Lower lobe of right lung (tissue), 2 donors: ENCODE results near the gene MYBPH. TPM values are rescaled to one million over a fixed set of nuclear protein-coding genes. Genes with fewer than 3 reads are reported as not detected.

ENCODE experiments used
- ATAC-seq, 2 donors: fragments of 200-7000 bp; cut with Tn5 transposase; one replicate each; pipeline ENCODE4 v1.9.1; 2020 to 2022; ENCODE audit warnings: mild to moderate bottlenecking in 2 of 2, moderate library complexity in 2 of 2
- DNase-seq: peaks from one replicate; pipeline ENCODE4 v3.0.0-alpha.2; 2020
- H3K27ac ChIP-seq: fragments of 200-600 bp; one replicate; pipeline ENCODE4 v1.8.0; 2022
- H3K27me3 ChIP-seq: fragments of 200-600 bp; one replicate; pipeline ENCODE4 v1.8.0; 2022; ENCODE audit warnings: low read depth
- H3K36me3 ChIP-seq: fragments of 200-600 bp; one replicate; pipeline ENCODE4 v1.8.0; 2022; ENCODE audit warnings: mild to moderate bottlenecking
- H3K4me1 ChIP-seq: fragments of 200-600 bp; one replicate; pipeline ENCODE4 v1.8.0; 2022
- H3K4me3 ChIP-seq: fragments of 200-600 bp; one replicate; pipeline ENCODE4 v1.8.0; 2022; ENCODE audit warnings: mild to moderate bottlenecking
- H3K9me3 ChIP-seq: fragments of 200-600 bp; one replicate; pipeline ENCODE4 v1.8.0; 2022
- CTCF ChIP-seq: fragments of 200-600 bp; IDR thresholded peaks from one replicate; pipeline ENCODE4 v1.8.0; 2022; ENCODE audit warnings: antibody characterized with exemption, mild to moderate bottlenecking
- intact Hi-C: fragments of 100-400 bp; cut with DNase I; formaldehyde crosslinking; loops from one replicate; pipeline ENCODE4 v1.11.0; 2022
- total RNA-seq: library from RNA; stranded (reverse); fragmentation: NEBNext Ultra II Directional; extraction: Animal tissue kit (Norgen Biotek cat#: 25700); gene quantifications from one replicate; pipeline ENCODE4 v1.2.1, GENCODE V29; 2021
- donor health status: DM: no; HTN: yes; CAD: no; lungs with severe emphysema.

MYBPH gene
- total RNA-seq, 1 donor from 2014 or later = not detected

- DNase-seq (no peak), ATAC-seq (no peak)
- TF ChIP-seq CTCF = no peak
- no peak overlapping the region for H3K27ac ChIP-seq
- no peak overlapping the region for H3K4me3 ChIP-seq
- H3K27me3 ChIP-seq = no peaks in the 10 kb centered on the region
- no peaks in the 10 kb centered on the region for H3K9me3 ChIP-seq
- peaks cover 14% of the 10 kb centered on the region for H3K4me1 ChIP-seq
- intact Hi-C loops = no loop called here
- no peaks in the 10 kb centered on the region for H3K36me3 ChIP-seq
Observed at GRCh38 chr1:203190949-203191348, 15.3 kb upstream of the MYBPH start.

GRCh38 chr1:203189951-203190352 is 14.3 kb upstream of the MYBPH start:
- H3K9me3 ChIP-seq = no peaks in the 10 kb centered on the region
- TF ChIP-seq CTCF = no peak
- H3K27ac ChIP-seq = no peak overlapping the region
- H3K27me3 ChIP-seq = no peaks in the 10 kb centered on the region
- H3K4me1 ChIP-seq = peaks cover 14% of the 10 kb centered on the region
- DNase-seq = no peak
- H3K36me3 ChIP-seq = no peaks in the 10 kb centered on the region
- no peak overlapping the region for H3K4me3 ChIP-seq
- intact Hi-C loops = no loop called here
- ATAC-seq = no peak

GRCh38 chr1:203188686-203189232 is 13.1 kb upstream of the MYBPH start:
- DNase-seq = no peak
- H3K9me3 ChIP-seq = no peaks in the 10 kb centered on the region
- H3K27me3 ChIP-seq = no peaks in the 10 kb centered on the region
- no peak overlapping the region for H3K4me3 ChIP-seq
- no peak for ATAC-seq
- no peaks in the 10 kb centered on the region for H3K36me3 ChIP-seq
- no peak overlapping the region for H3K27ac ChIP-seq
- intact Hi-C loops = no loop called here
- peaks cover 14% of the 10 kb centered on the region for H3K4me1 ChIP-seq
- no peak for TF ChIP-seq CTCF

GRCh38 chr1:203187689-203188264 is 12.2 kb upstream of the MYBPH start:
- no peak for ATAC-seq
- no peak for TF ChIP-seq CTCF
- Histone ChIP-seq H3K27ac (no peak overlapping the region), H3K9me3 (no peaks in the 10 kb centered on the region), H3K36me3 (no peaks in the 10 kb centered on the region), H3K4me3 (no peak overlapping the region), H3K4me1 (peaks cover 14% of the 10 kb centered on the region), H3K27me3 (no peaks in the 10 kb centered on the region)
- intact Hi-C loops = no loop called here
- DNase-seq = no peak

- no peaks in the 10 kb centered on the region for H3K9me3 ChIP-seq
- H3K4me1 ChIP-seq = peaks cover 14% of the 10 kb centered on the region
- H3K27me3 ChIP-seq = no peaks in the 10 kb centered on the region
- no peak for TF ChIP-seq CTCF
- no peak for DNase-seq
- no peak overlapping the region for H3K27ac ChIP-seq
- H3K4me3 ChIP-seq = no peak overlapping the region
- intact Hi-C loops = no loop called here
- peak in 1 of 2 donors; percentile 21 for ATAC-seq
- no peaks in the 10 kb centered on the region for H3K36me3 ChIP-seq
Observed at GRCh38 chr1:203187304-203187685, 11.7 kb upstream of the MYBPH start.
